GM18907 (cell line): Measurements from ENCODE around the gene LRRC7.
"Not testable (repeated sequence)": the region's sequence is repeated elsewhere in the genome, so short reads cannot be mapped to it uniquely, and the experiment has no call there.

ENCODE experiments used
- ATAC-seq: cut with Tn5 transposase; IDR thresholded peaks from one replicate; pipeline ENCODE4 v1.9.1; 2021; ENCODE audit warnings: mild to moderate bottlenecking, moderate library complexity; ENCODE audit not compliant: unreplicated experiment

The LRRC7 gene

GRCh38 chr1:70025846-70026245, 458.1 kb downstream of the LRRC7 start:
- no peak for ATAC-seq

GRCh38 chr1:70033266-70033873, 465.6 kb downstream of the LRRC7 start:
- peak; percentile 80 for ATAC-seq

GRCh38 chr1:70033936-70034335, 466.2 kb downstream of the LRRC7 start:
- ATAC-seq: no peak

- no peak for ATAC-seq
These were observed 466.7 kb downstream of the LRRC7 start for GRCh38 chr1:70034403-70034802.

- ATAC-seq: no peak
These were observed 470.3 kb downstream of the LRRC7 start for GRCh38 chr1:70038025-70038424.

GRCh38 chr1:70039485-70039884, 471.8 kb downstream of the LRRC7 start:
- ATAC-seq: no peak

- no peak for ATAC-seq
These were observed 473.8 kb downstream of the LRRC7 start for GRCh38 chr1:70041317-70042045.

GRCh38 chr1:70042090-70042731, 474.5 kb downstream of the LRRC7 start:
- ATAC-seq: no peak

- no peak for ATAC-seq
These were observed 476.1 kb downstream of the LRRC7 start for GRCh38 chr1:70043804-70044203.

- no peak for ATAC-seq
These were observed 477.1 kb downstream of the LRRC7 start for GRCh38 chr1:70044832-70045231.

GRCh38 chr1:70045581-70045980, 477.9 kb downstream of the LRRC7 start:
- not testable (repeated sequence) for ATAC-seq

- ATAC-seq: no peak
These were observed 480.8 kb downstream of the LRRC7 start for GRCh38 chr1:70048336-70049094.

- ATAC-seq: no peak
These were observed 484.2 kb downstream of the LRRC7 start for GRCh38 chr1:70051926-70052325.

- no peak for ATAC-seq
These were observed 489.8 kb downstream of the LRRC7 start for GRCh38 chr1:70057500-70057899.

GRCh38 chr1:70061231-70061630, 493.5 kb downstream of the LRRC7 start:
- ATAC-seq: no peak

- ATAC-seq: no peak
These were observed 496.1 kb downstream of the LRRC7 start for GRCh38 chr1:70063861-70064260.

GRCh38 chr1:70066711-70067110, 499.0 kb downstream of the LRRC7 start:
- ATAC-seq: no peak

GRCh38 chr1:70071601-70072000, 503.9 kb downstream of the LRRC7 start:
- ATAC-seq: no peak

- peak; percentile 51 for ATAC-seq
These were observed 504.6 kb downstream of the LRRC7 start for GRCh38 chr1:70072231-70072751.

- ATAC-seq: no peak
These were observed 508.0 kb downstream of the LRRC7 start for GRCh38 chr1:70075761-70076160.

GRCh38 chr1:70077066-70077465, 509.3 kb downstream of the LRRC7 start:
- no peak for ATAC-seq
